ENCODE results near the gene TUBA3D.
"Not testable (repeated sequence)": the region's sequence is repeated elsewhere in the genome, so short reads cannot be mapped to it uniquely, and the experiment has no call there.

The TUBA3D gene

GRCh38 chr2:131492418-131493198 lies 16.7 kb downstream of the TUBA3D start:
- TF ChIP-seq CTCF (IDR thresholded peaks at IDR 0.05; ENCODE audit: low read length, missing control alignments): peak; percentile 69
- peak overlapping the region; percentile 88 for H3K4me3 ChIP-seq (replicated peaks; ENCODE audit: low read depth, low read length)
- DNase-seq (ENCODE audit: low read depth): peak; percentile 93

- peak overlapping the region; percentile 88 for H3K4me3 ChIP-seq (replicated peaks; ENCODE audit: low read depth, low read length)
- no peak for DNase-seq (ENCODE audit: low read depth)
- TF ChIP-seq CTCF (IDR thresholded peaks at IDR 0.05; ENCODE audit: low read length, missing control alignments): no peak
These were observed 17.5 kb downstream of the TUBA3D start for GRCh38 chr2:131493199-131493968.

GRCh38 chr2:131495506-131495905 lies 19.6 kb downstream of the TUBA3D start:
- H3K4me3 ChIP-seq (replicated peaks; ENCODE audit: low read depth, low read length); DNase-seq (ENCODE audit: low read depth): not testable (repeated sequence)

- peak; percentile 29 for DNase-seq (ENCODE audit: low read depth)
- H3K4me3 ChIP-seq (replicated peaks; ENCODE audit: low read depth, low read length): not testable (repeated sequence)
These were observed 22.5 kb downstream of the TUBA3D start for GRCh38 chr2:131498321-131498973.

GRCh38 chr2:131503587-131503986 lies 27.7 kb downstream of the TUBA3D start:
- not testable (repeated sequence) for DNase-seq (ENCODE audit: low read depth); H3K4me3 ChIP-seq (replicated peaks; ENCODE audit: low read depth, low read length)

GRCh38 chr2:131504082-131504750 lies 28.3 kb downstream of the TUBA3D start:
- not testable (repeated sequence) for H3K4me3 ChIP-seq (replicated peaks; ENCODE audit: low read depth, low read length); DNase-seq (ENCODE audit: low read depth)

- no peak for DNase-seq (ENCODE audit: low read depth)
- TF ChIP-seq CTCF (IDR thresholded peaks at IDR 0.05; ENCODE audit: low read length, missing control alignments): no peak
- H3K4me3 ChIP-seq (replicated peaks; ENCODE audit: low read depth, low read length): no peak overlapping the region
These were observed 33.7 kb downstream of the TUBA3D start for GRCh38 chr2:131509615-131510014.

GRCh38 chr2:131511291-131511968 lies 35.5 kb downstream of the TUBA3D start:
- not testable (repeated sequence) for H3K4me3 ChIP-seq (replicated peaks; ENCODE audit: low read depth, low read length); DNase-seq (ENCODE audit: low read depth)

- H3K4me3 ChIP-seq (replicated peaks; ENCODE audit: low read depth, low read length); DNase-seq (ENCODE audit: low read depth): not testable (repeated sequence)
These were observed 36.3 kb downstream of the TUBA3D start for GRCh38 chr2:131511969-131512870.

- not testable (repeated sequence) for H3K4me3 ChIP-seq (replicated peaks; ENCODE audit: low read depth, low read length); DNase-seq (ENCODE audit: low read depth)
These were observed 38.7 kb downstream of the TUBA3D start for GRCh38 chr2:131514408-131515166.

- not testable (repeated sequence) for DNase-seq (ENCODE audit: low read depth); H3K4me3 ChIP-seq (replicated peaks; ENCODE audit: low read depth, low read length)
These were observed 39.3 kb downstream of the TUBA3D start for GRCh38 chr2:131515235-131515634.
